Measurements from ENCODE around the gene GDF10. TPM values are rescaled to one million over a fixed set of nuclear protein-coding genes. Genes with fewer than 3 reads are reported as not detected.

Gene GDF10
- total RNA-seq, 1 donor from 2014 or later = not detected

GRCh38 chr10:47282005-47282656, 17.9 kb upstream of the GDF10 start:
- FAIRE-seq (no peak), DNase-seq (ENCODE audit: low read depth) (no peak)
- Histone ChIP-seq H3K36me3 (ENCODE audit: control insufficient read depth, insufficient read depth, low read length) (no peaks in the 10 kb centered on the region), H3K27me3 (ENCODE audit: control insufficient read depth, insufficient read depth, low read length) (peaks cover 4% of the 10 kb centered on the region), H3K4me3 (ENCODE audit: low read depth, low read length) (no peak overlapping the region)
- no peak for TF ChIP-seq CTCF (IDR thresholded peaks at IDR 0.05; ENCODE audit: insufficient read depth, low read length, severe bottlenecking)

DNA sequence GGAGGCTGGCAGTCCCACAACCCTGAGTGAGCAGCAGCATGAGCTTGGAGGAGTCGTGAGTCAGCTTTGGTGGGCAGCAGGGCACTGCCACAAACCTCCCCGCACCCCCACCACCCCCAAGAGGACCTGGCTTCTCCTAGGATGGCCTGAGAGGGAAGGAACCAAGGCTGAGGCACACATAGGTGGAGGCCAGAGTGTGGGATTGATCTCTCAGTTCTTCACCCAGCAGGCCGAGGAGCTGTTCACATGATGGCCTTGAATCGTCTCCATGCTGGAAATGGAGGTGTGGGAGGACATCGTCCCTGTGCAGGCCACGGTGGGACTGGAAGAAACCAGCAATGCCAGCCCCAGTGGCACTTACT, 17.4 kb upstream of the GDF10 start:
- FAIRE-seq = no peak

DNA sequence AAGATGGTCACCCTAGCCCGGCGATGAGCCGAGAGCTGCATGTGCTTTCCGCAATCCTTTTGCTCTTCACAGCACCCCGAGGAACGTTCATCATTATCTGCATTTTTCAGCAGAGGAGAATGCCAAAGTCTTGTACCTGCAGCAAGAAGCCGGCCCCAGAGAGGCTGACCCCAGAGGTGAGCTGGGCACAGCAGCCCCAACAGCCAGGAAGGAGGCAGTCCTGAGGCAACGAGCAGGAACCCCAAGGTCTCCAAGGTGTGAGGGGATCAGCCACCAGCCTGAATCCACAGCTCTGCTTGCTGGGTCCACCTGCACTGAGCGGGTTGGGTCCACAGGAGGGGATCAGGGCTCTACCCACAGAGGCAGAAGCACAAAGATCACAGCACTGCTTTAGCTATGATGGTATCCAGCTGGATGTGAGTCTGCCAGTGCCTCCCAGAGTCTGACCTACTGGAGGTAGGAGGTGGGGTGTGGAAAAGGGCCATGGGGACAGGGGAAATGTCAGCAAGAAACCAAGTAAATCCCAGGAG, 16.8 kb upstream of the GDF10 start:
- Histone ChIP-seq H3K27me3 (ENCODE audit: control insufficient read depth, insufficient read depth, low read length) (peaks cover 4% of the 10 kb centered on the region), H3K4me3 (ENCODE audit: low read depth, low read length) (no peak overlapping the region), H3K36me3 (ENCODE audit: control insufficient read depth, insufficient read depth, low read length) (no peaks in the 10 kb centered on the region)
- DNase-seq (ENCODE audit: low read depth) (no peak), FAIRE-seq (no peak)
- TF ChIP-seq CTCF (IDR thresholded peaks at IDR 0.05; ENCODE audit: insufficient read depth, low read length, severe bottlenecking) = no peak

More for the DNA sequence above, 17.4 kb upstream of the GDF10 start:
- H3K4me3 ChIP-seq (ENCODE audit: low read depth, low read length) = no peak overlapping the region
- peaks cover 4% of the 10 kb centered on the region for H3K27me3 ChIP-seq (ENCODE audit: control insufficient read depth, insufficient read depth, low read length)
- DNase-seq (ENCODE audit: low read depth) = no peak
- no peaks in the 10 kb centered on the region for H3K36me3 ChIP-seq (ENCODE audit: control insufficient read depth, insufficient read depth, low read length)
- no peak for TF ChIP-seq CTCF (IDR thresholded peaks at IDR 0.05; ENCODE audit: insufficient read depth, low read length, severe bottlenecking)

DNA sequence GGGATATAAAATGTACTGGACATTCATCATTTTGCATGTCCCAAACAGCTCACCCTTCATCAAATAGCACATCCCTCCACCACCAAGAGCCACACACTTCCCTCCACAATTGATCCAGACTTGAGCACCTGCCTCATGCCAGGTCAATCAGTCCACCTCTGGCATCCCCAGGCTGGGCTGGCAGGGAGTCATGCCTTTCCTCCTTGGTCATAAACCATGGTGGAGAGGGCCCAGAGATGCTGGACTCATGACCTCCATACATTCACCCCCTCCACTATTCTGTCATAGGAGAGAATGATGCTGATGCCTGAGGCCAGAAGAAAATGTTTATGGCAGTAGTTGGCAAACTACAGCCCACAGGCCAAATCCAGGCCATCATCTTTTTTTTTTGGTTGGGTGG, 16.1 kb upstream of the GDF10 start:
- Histone ChIP-seq H3K27me3 (ENCODE audit: control insufficient read depth, insufficient read depth, low read length) (peaks cover 4% of the 10 kb centered on the region), H3K36me3 (ENCODE audit: control insufficient read depth, insufficient read depth, low read length) (no peaks in the 10 kb centered on the region), H3K4me3 (ENCODE audit: low read depth, low read length) (no peak overlapping the region)
- no peak for TF ChIP-seq CTCF (IDR thresholded peaks at IDR 0.05; ENCODE audit: insufficient read depth, low read length, severe bottlenecking)
- no peak for DNase-seq (ENCODE audit: low read depth)
- no peak for FAIRE-seq

DNA sequence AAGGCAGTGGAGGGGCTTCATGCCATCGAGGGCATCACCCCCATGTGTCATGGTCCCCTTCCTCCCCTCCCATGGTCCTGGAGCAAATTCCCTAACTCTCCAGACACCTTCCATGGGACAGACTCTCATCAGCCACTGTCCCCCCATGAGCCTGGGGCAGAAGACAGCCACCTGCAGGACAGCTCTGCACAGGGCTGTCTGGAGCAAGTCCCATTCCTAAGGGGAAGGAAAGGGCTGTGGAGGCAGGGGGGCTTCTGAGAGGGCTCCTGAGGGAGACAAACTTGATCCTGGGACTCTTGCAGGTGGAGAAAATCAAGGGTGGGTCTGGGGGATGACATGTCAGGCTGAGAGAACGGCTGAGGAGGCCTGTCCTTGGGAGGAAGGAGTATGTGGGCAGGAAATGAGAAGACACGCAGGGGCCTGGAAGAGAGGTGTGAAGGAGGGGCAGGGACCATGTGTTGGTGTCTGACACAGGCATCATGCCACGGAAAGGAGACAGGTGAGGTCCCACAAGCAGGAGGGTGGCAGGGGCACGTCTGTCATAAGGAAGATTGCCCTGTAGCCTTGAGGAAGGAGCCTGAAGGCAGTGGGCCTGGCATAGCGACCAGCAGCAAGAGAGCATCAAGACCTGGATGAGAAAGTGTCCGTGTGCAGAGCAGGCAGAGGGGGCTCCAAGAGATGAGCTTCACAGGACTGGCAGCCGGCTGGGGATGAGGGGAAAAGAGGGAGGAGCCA, 14.4 kb upstream of the GDF10 start:
- DNase-seq (ENCODE audit: low read depth) = no peak

More for the DNA sequence above, 14.4 kb upstream of the GDF10 start:
- Histone ChIP-seq H3K27me3 (ENCODE audit: control insufficient read depth, insufficient read depth, low read length) (peaks cover 5% of the 10 kb centered on the region), H3K4me3 (ENCODE audit: low read depth, low read length) (no peak overlapping the region), H3K36me3 (ENCODE audit: control insufficient read depth, insufficient read depth, low read length) (no peaks in the 10 kb centered on the region)
- FAIRE-seq = no peak
- no peak for TF ChIP-seq CTCF (IDR thresholded peaks at IDR 0.05; ENCODE audit: insufficient read depth, low read length, severe bottlenecking)
